ENCODE data around the gene SLC5A11. TPM values are rescaled to one million over a fixed set of nuclear protein-coding genes. Genes with fewer than 3 reads are reported as not detected.
A peak's percentile ranks its signal among the peaks of the same experiment; 100 is the strongest.

SLC5A11 gene
- total RNA-seq, 1 experiment from 2014 or later, result 0.47 TPM

DNA sequence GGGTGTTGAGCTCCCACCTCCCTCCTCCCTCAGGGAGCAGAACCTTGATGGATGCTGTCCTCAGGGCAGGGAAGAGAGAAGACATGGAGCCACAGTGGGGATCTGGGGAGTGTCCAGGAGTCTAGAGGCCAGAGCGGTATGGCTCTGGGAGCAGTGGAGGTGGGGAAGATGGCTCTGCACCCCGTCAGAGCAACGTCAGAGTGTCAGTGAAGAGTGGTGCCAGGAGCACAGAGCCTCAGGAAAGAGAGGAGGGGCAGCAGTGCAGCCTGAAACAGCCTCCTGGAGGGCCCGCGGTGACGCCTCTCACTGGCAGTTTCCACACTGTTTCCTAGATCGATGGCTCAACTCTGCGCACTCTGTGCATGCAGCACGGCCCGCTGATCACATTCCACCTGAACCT is 23.2 kb upstream of the SLC5A11 start:
- ChIA-PET POLR2A (no interaction called here), RAD21 (ENCODE audit: low non-redundant PET in 1 of 2, low total read pairs in 2 of 2, uncharacterized antibody in 2 of 2, unreplicated experiment in 2 of 2) (no interaction called here), CTCF (no interaction called here)
- Histone ChIP-seq H3K27me3 (ENCODE audit: insufficient read depth, low read length) (no peaks in the 10 kb centered on the region), H3K9me2 (ENCODE audit: insufficient read depth) (no peaks in the 10 kb centered on the region), H4K20me1 (ENCODE audit: insufficient read depth) (peaks cover 6% of the 10 kb centered on the region; the same call in 1 of the 2 replicates), H3K27ac (ENCODE audit: low read depth, low read length) (no peak overlapping the region), H3K4me3 (replicated peaks in 1 of 2; ENCODE audit: low read depth in 1 of 2, low read length in 2 of 2) (no peak overlapping the region), H3K36me3 (ENCODE audit: control insufficient read depth in 1 of 2, insufficient read depth in 2 of 2, low read length in 2 of 2) (peaks cover 43% of the 10 kb centered on the region in 2 experiments), H3K79me2 (ENCODE audit: insufficient read depth, low read length) (no peaks in the 10 kb centered on the region), H3K4me2 (ENCODE audit: low read length) (no peak overlapping the region), H3K9ac (ENCODE audit: low read length) (no peak overlapping the region), H3K4me1 (ENCODE audit: control insufficient read depth in 1 of 2, insufficient read depth in 2 of 2, low read length in 2 of 2) (no peaks in the 10 kb centered on the region), H2AFZ (ENCODE audit: low read depth, low read length, poor library complexity, severe bottlenecking) (no peak overlapping the region), H3K9me3 (ENCODE audit: control insufficient read depth in 1 of 2, insufficient read depth in 1 of 2, low read depth in 1 of 2, low read length in 2 of 2) (no peaks in the 10 kb centered on the region)
- TF ChIP-seq, protein P1, sequence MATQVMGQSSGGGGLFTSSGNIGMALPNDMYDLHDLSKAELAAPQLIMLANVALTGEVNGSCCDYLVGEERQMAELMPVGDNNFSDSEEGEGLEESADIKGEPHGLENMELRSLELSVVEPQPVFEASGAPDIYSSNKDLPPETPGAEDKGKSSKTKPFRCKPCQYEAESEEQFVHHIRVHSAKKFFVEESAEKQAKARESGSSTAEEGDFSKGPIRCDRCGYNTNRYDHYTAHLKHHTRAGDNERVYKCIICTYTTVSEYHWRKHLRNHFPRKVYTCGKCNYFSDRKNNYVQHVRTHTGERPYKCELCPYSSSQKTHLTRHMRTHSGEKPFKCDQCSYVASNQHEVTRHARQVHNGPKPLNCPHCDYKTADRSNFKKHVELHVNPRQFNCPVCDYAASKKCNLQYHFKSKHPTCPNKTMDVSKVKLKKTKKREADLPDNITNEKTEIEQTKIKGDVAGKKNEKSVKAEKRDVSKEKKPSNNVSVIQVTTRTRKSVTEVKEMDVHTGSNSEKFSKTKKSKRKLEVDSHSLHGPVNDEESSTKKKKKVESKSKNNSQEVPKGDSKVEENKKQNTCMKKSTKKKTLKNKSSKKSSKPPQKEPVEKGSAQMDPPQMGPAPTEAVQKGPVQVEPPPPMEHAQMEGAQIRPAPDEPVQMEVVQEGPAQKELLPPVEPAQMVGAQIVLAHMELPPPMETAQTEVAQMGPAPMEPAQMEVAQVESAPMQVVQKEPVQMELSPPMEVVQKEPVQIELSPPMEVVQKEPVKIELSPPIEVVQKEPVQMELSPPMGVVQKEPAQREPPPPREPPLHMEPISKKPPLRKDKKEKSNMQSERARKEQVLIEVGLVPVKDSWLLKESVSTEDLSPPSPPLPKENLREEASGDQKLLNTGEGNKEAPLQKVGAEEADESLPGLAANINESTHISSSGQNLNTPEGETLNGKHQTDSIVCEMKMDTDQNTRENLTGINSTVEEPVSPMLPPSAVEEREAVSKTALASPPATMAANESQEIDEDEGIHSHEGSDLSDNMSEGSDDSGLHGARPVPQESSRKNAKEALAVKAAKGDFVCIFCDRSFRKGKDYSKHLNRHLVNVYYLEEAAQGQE (IDR thresholded peaks at IDR 0.05; ENCODE audit: low read depth), result no peak
- TF ChIP-seq FOSL1 (IDR thresholded peaks at IDR 0.05; ENCODE audit: low read depth) (no peak), ZFX (IDR thresholded peaks at IDR 0.05) (no peak), RAD21 (IDR thresholded peaks at IDR 0.05; ENCODE audit: low read depth) (no peak), EZH2phosphoT487 (IDR thresholded peaks at IDR 0.05; ENCODE audit: borderline replicate concordance) (no peak), CBX3 (IDR thresholded peaks at IDR 0.05; ENCODE audit: low read depth) (no peak), SP1 (IDR thresholded peaks at IDR 0.05; ENCODE audit: low read depth) (no peak), SRF (IDR thresholded peaks at IDR 0.05; ENCODE audit: low read depth) (no peak), CEBPB (IDR thresholded peaks at IDR 0.05; ENCODE audit: low read depth) (no peak), ZNF274 (IDR thresholded peaks at IDR 0.05; ENCODE audit: low read depth, low read length) (no peak), YY1 (IDR thresholded peaks at IDR 0.05; ENCODE audit: extremely low read depth, insufficient replicate concordance, low read depth, low read length) (no peak)
- TF ChIP-seq, protein P2, sequence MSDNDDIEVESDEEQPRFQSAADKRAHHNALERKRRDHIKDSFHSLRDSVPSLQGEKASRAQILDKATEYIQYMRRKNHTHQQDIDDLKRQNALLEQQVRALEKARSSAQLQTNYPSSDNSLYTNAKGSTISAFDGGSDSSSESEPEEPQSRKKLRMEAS (IDR thresholded peaks at IDR 0.05), result no peak
- TF ChIP-seq, protein P3, sequence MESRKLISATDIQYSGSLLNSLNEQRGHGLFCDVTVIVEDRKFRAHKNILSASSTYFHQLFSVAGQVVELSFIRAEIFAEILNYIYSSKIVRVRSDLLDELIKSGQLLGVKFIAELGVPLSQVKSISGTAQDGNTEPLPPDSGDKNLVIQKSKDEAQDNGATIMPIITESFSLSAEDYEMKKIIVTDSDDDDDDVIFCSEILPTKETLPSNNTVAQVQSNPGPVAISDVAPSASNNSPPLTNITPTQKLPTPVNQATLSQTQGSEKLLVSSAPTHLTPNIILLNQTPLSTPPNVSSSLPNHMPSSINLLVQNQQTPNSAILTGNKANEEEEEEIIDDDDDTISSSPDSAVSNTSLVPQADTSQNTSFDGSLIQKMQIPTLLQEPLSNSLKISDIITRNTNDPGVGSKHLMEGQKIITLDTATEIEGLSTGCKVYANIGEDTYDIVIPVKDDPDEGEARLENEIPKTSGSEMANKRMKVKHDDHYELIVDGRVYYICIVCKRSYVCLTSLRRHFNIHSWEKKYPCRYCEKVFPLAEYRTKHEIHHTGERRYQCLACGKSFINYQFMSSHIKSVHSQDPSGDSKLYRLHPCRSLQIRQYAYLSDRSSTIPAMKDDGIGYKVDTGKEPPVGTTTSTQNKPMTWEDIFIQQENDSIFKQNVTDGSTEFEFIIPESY (IDR thresholded peaks at IDR 0.05; ENCODE audit: extremely low read depth, insufficient replicate concordance, low read length), result no peak
- intact Hi-C loops (cut with micrococcal nuclease), result no loop called here
- no peak for DNase-seq (ENCODE audit: low read depth, low spot score)
- no TSS peak for BruUV-seq (replicated peaks)
- 0 out of 2 replicates have a peak, but pooled peaks have one; percentile 27 for ATAC-seq

Measured in HCT116 (cell line).